ENCODE measurements around the gene FILIP1. TPM values are rescaled to one million over a fixed set of nuclear protein-coding genes. Genes with fewer than 3 reads are reported as not detected.

The FILIP1 gene
- total RNA-seq, 1 donor from 2014 or later, result 160 TPM

- ATAC-seq (ENCODE audit: poor library complexity), result no peak
- DNase-seq, result no peak
- intact Hi-C loops (cut with DNase I), result no loop called here
Observed at GRCh38 chr6:75292555-75292954, 201.0 kb downstream of the FILIP1 start.

- DNase-seq (no peak), ATAC-seq (ENCODE audit: poor library complexity) (no peak)
- intact Hi-C loops (cut with DNase I), result no loop called here
Observed at GRCh38 chr6:75291744-75292143, 201.9 kb downstream of the FILIP1 start.

- intact Hi-C loops (cut with DNase I), result no loop called here
- DNase-seq, result no peak
- peak; percentile 30 for ATAC-seq (ENCODE audit: poor library complexity)
Observed at GRCh38 chr6:75291331-75291730, 202.3 kb downstream of the FILIP1 start.

GRCh38 chr6:75290136-75290945 is 203.3 kb downstream of the FILIP1 start:
- intact Hi-C loops (cut with DNase I), result no loop called here
- no peak for ATAC-seq (ENCODE audit: poor library complexity)
- no peak for DNase-seq

GRCh38 chr6:75288023-75288422 is 205.6 kb downstream of the FILIP1 start:
- intact Hi-C loops (cut with DNase I), result no loop called here
- no peak for DNase-seq
- no peak for ATAC-seq (ENCODE audit: poor library complexity)

GRCh38 chr6:75287424-75287823 is 206.2 kb downstream of the FILIP1 start:
- intact Hi-C loops (cut with DNase I), result no loop called here
- DNase-seq, result no peak
- no peak for ATAC-seq (ENCODE audit: poor library complexity)

GRCh38 chr6:75286955-75287354 is 206.6 kb downstream of the FILIP1 start:
- intact Hi-C loops (cut with DNase I), result no loop called here
- DNase-seq (no peak), ATAC-seq (ENCODE audit: poor library complexity) (no peak)

GRCh38 chr6:75285283-75285639 is 208.3 kb downstream of the FILIP1 start:
- no peak for ATAC-seq (ENCODE audit: poor library complexity)
- intact Hi-C loops (cut with DNase I), result no loop called here
- no peak for DNase-seq

- ATAC-seq (ENCODE audit: poor library complexity) (peak; percentile 99), DNase-seq (peak; percentile 97)
- intact Hi-C loops (cut with DNase I), result no loop called here
Observed at GRCh38 chr6:75284632-75285282, 208.8 kb downstream of the FILIP1 start, which contains the start of gene TMEM30A. TMEM30A (minus strand) TSS chr6:75284792; CDS start chr6:75284638, 154 bp downstream.

GRCh38 chr6:75283907-75284631 is 209.5 kb downstream of the FILIP1 start:
- intact Hi-C loops (cut with DNase I), result no loop called here
- ATAC-seq (ENCODE audit: poor library complexity), result peak; percentile 48

GRCh38 chr6:75282706-75283105 is 210.9 kb downstream of the FILIP1 start:
- intact Hi-C loops (cut with DNase I), result no loop called here
- ATAC-seq (ENCODE audit: poor library complexity) (no peak), DNase-seq (no peak)

More at GRCh38 chr6:75283907-75284631, 209.5 kb downstream of the FILIP1 start:
- no peak for DNase-seq

- intact Hi-C loops (cut with DNase I), result no loop called here
- DNase-seq (no peak), ATAC-seq (ENCODE audit: poor library complexity) (no peak)
Observed at GRCh38 chr6:75281653-75282052, 211.9 kb downstream of the FILIP1 start.

- intact Hi-C loops (cut with DNase I), result no loop called here
- DNase-seq (no peak), ATAC-seq (ENCODE audit: poor library complexity) (no peak)
Observed at GRCh38 chr6:75280131-75280855, 213.3 kb downstream of the FILIP1 start.

- intact Hi-C loops (cut with DNase I), result loop anchor here (5.0 kb wide), 1 partner anchor 233 kb away; no protein-coding TSS in a partner anchor
- no peak for DNase-seq
- ATAC-seq (ENCODE audit: poor library complexity), result no peak
Observed at GRCh38 chr6:75279418-75279817, 214.2 kb downstream of the FILIP1 start.

- no peak for DNase-seq
- ATAC-seq (ENCODE audit: poor library complexity), result no peak
- intact Hi-C loops (cut with DNase I), result loop anchor here (5.0 kb wide), 1 partner anchor 234 kb away; no protein-coding TSS in a partner anchor
Observed at GRCh38 chr6:75278474-75279077, 215.0 kb downstream of the FILIP1 start.

- DNase-seq, result no peak
- intact Hi-C loops (cut with DNase I), result loop anchor here (5.0 kb wide), 1 partner anchor 237 kb away; no protein-coding TSS in a partner anchor
- ATAC-seq (ENCODE audit: poor library complexity), result no peak
Observed at GRCh38 chr6:75275067-75275466, 218.5 kb downstream of the FILIP1 start.

- no peak for DNase-seq
- ATAC-seq (ENCODE audit: poor library complexity), result no peak
- intact Hi-C loops (cut with DNase I), result no loop called here
Observed at GRCh38 chr6:75273009-75273408, 220.6 kb downstream of the FILIP1 start.

GRCh38 chr6:75272145-75272840 is 221.3 kb downstream of the FILIP1 start:
- intact Hi-C loops (cut with DNase I), result no loop called here
- no peak for ATAC-seq (ENCODE audit: poor library complexity)
- DNase-seq, result no peak
